Esophagus muscularis mucosa (tissue), 3 donors: ENCODE results near the gene PLA2G2E.

Experiments used
- CTCF ChIP-seq, 3 experiments: fragments of 200-600 bp in 2 of 3; fragments of 450-650 bp in 1 of 3; sonication (generic) in 2 of 3; IDR thresholded peaks; one replicate each; pipeline ENCODE4 v1.5.1; 2017 to 2019; ENCODE audit warnings: antibody characterized with exemption in 3 of 3, mild to moderate bottlenecking in 2 of 3, moderate library complexity in 1 of 3
- POLR2A ChIP-seq: fragments of 450-650 bp; IDR thresholded peaks from one replicate; pipeline ENCODE4 v1.6.1; 2017; ENCODE audit warnings: antibody characterized with exemption, moderate library complexity, mild to moderate bottlenecking, low read depth

GRCh38 chr1:19872190-19872589 lies 51.2 kb downstream of the PLA2G2E start:
- TF ChIP-seq CTCF (IDR thresholded peaks at IDR 0.05) (no peak), POLR2A (no peak)
